ENCODE results near the gene AFF1. TPM values are rescaled to one million over a fixed set of nuclear protein-coding genes. Genes with fewer than 3 reads are reported as not detected.

The AFF1 gene
- polyA plus RNA-seq, 12 donors: 12.8 to 36.0 (median 23.1) TPM; not detected in 1

Other genes with a start within 250 kb of the AFF1 start
- under 1 TPM in 6 of 12 donors, not detected in 6; 0.11 to 0.30 (median 0.20) TPM for gene SLC10A6, start 85.6 kb upstream of the AFF1 start, polyA plus RNA-seq (ENCODE audit: insufficient read length in 12 of 12)
- under 1 TPM in 4 of 12 donors, not detected in 8; 0.22 to 0.91 (median 0.30) TPM for gene C4orf36, start 42.6 kb upstream of the AFF1 start, polyA plus RNA-seq (ENCODE audit: insufficient read length in 12 of 12)